ENCODE data around the gene AGPAT3.

Gene AGPAT3

GRCh38 chr21:43868461-43868860, 3.4 kb downstream of the AGPAT3 start:
- H3K4me3 ChIP-seq (replicated peaks; ENCODE audit: low read depth, low read length), result no peak overlapping the region
- no peak for DNase-seq (ENCODE audit: extremely low read depth, low read depth)
- no peak for TF ChIP-seq CTCF (IDR thresholded peaks at IDR 0.05; ENCODE audit: low read depth, low read length, missing control alignments)

GRCh38 chr21:43869486-43870325, 4.7 kb downstream of the AGPAT3 start:
- DNase-seq (ENCODE audit: extremely low read depth, low read depth), result no peak
- no peak overlapping the region for H3K4me3 ChIP-seq (replicated peaks; ENCODE audit: low read depth, low read length)
- no peak for TF ChIP-seq CTCF (IDR thresholded peaks at IDR 0.05; ENCODE audit: low read depth, low read length, missing control alignments)

- no peak for TF ChIP-seq CTCF (IDR thresholded peaks at IDR 0.05; ENCODE audit: low read depth, low read length, missing control alignments)
- H3K4me3 ChIP-seq (replicated peaks; ENCODE audit: low read depth, low read length), result no peak overlapping the region
- DNase-seq (ENCODE audit: extremely low read depth, low read depth), result no peak
These were observed 6.5 kb downstream of the AGPAT3 start for GRCh38 chr21:43871487-43871886.

- H3K4me3 ChIP-seq (replicated peaks; ENCODE audit: low read depth, low read length), result no peak overlapping the region
- DNase-seq (ENCODE audit: extremely low read depth, low read depth), result no peak
- no peak for TF ChIP-seq CTCF (IDR thresholded peaks at IDR 0.05; ENCODE audit: low read depth, low read length, missing control alignments)
These were observed 7.6 kb downstream of the AGPAT3 start for GRCh38 chr21:43872531-43873197.

- no peak for TF ChIP-seq CTCF (IDR thresholded peaks at IDR 0.05; ENCODE audit: low read depth, low read length, missing control alignments)
- H3K4me3 ChIP-seq (replicated peaks; ENCODE audit: low read depth, low read length), result no peak overlapping the region
- no peak for DNase-seq (ENCODE audit: extremely low read depth, low read depth)
These were observed 8.7 kb downstream of the AGPAT3 start for GRCh38 chr21:43873673-43874072.

GRCh38 chr21:43874085-43874805, 9.2 kb downstream of the AGPAT3 start:
- H3K4me3 ChIP-seq (replicated peaks; ENCODE audit: low read depth, low read length), result no peak overlapping the region
- TF ChIP-seq CTCF (IDR thresholded peaks at IDR 0.05; ENCODE audit: low read depth, low read length, missing control alignments), result no peak
- DNase-seq (ENCODE audit: extremely low read depth, low read depth), result no peak

All from HFF-Myc (cell line).